Cardiac muscle cell (in vitro differentiated cells and primary cell): ENCODE data around the gene P3R3URF. TPM values are rescaled to one million over a fixed set of nuclear protein-coding genes. Genes with fewer than 3 reads are reported as not detected.
A peak's percentile ranks its signal among the peaks of the same experiment; 100 is the strongest.
"Not testable (repeated sequence)": the region's sequence is repeated elsewhere in the genome, so short reads cannot be mapped to it uniquely, and the experiment has no call there.

Experiments used
- DNase-seq, 2 donors: peaks; one replicate each; pipeline versions ENCODE4 v3.0.0 to v3.0.0-alpha.2; 2010 to 2017; ENCODE audit warnings: low read depth in 1 of 2, low spot score in 1 of 2
- H3K27ac ChIP-seq: fragments of 200-600 bp; sonication (generic); 2 replicates; pipeline ENCODE4 v1.5.1; 2016
- H3K27me3 ChIP-seq: fragments of 200-600 bp; sonication (generic); 2 replicates; pipeline ENCODE4 v1.6.0; 2016; ENCODE audit warnings: control low read depth
- H3K36me3 ChIP-seq: fragments of 200-600 bp; sonication (generic); 2 replicates; pipeline ENCODE4 v1.5.1; 2016; ENCODE audit warnings: control low read depth
- H3K4me1 ChIP-seq: fragments of 200-600 bp; sonication (generic); 2 replicates; pipeline ENCODE4 v1.8.1; 2017; ENCODE audit warnings: low read depth, mild to moderate bottlenecking, mixed run types
- H3K4me3 ChIP-seq: fragments of 200-600 bp; sonication (generic); 2 replicates; pipeline ENCODE4 v1.5.1; 2016; ENCODE audit warnings: mild to moderate bottlenecking
- H3K9me3 ChIP-seq: fragments of 200-600 bp; sonication (generic); 2 replicates; pipeline ENCODE4 v1.5.1; 2017; ENCODE audit warnings: low read depth, mild to moderate bottlenecking, control low read depth
- polyA plus RNA-seq: library from polyadenylated mRNA; unstranded; fragments of >200 nt; fragmentation: Nextera tagmentation; extraction: Ambion mirVana; gene quantifications from 2 replicates; pipeline ENCODE4 v1.2.1, GENCODE V29; 2016
- total RNA-seq: library from RNA; depleted of rRNA; stranded (reverse); fragments of >200 nt; gene quantifications from 2 replicates; pipeline ENCODE4 v1.2.3, GENCODE V29; 2016
- TF ChIP-seq, protein P1 (sequence below): IDR thresholded peaks from 2 replicates; pipeline ENCODE4 v1.5.1; 2012; ENCODE audit warnings: low read depth, mild to moderate bottlenecking, low read length

Gene P3R3URF
- total RNA-seq (not detected in 2 replicates), polyA plus RNA-seq (not detected in 2 replicates)

DNA sequence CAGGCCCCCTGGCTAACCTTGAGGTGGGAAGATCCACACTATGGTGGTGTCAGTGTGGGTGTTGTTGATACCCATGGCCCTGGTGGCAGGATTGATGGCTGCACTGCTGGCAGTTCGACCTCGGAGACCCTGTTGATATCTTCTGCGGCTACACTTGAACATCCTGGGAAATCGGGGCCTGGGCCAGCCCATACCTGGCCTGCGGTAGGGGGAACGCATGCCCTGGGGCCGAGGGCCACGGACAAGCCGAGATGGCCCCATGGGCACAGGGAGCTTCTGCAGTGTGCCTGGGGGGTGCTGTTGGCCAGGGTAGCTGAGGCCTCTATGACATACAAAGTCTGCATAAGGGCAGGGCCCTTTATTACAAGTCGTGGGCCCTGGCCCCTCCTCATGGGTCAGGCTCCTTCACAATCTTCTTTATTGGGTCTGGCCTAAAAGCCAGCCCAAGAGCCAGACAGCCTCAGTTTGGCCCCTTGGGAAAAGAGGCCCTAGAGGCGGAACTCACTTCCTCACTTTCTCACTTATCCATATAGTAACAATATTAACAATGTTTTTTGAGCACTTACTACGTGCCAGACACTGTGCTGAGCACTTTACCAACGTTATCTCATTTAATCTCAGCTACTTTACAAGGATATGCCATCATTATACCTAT, at the start of gene P3R3URF:
P3R3URF (minus strand) TSS at position 278 of the 655 bp plus-strand sequence; CDS start at position 261, 17 bp downstream.
- no peak for DNase-seq
- Histone ChIP-seq H3K27ac (no peak within 1 kb of the TSS), H3K36me3 (no peaks in the 10 kb centered on the region), H3K4me3 (no peak within 1 kb of the TSS), H3K4me1 (peaks cover 11% of the 10 kb centered on the region), H3K9me3 (no peaks in the 10 kb centered on the region), H3K27me3 (no peaks in the 10 kb centered on the region)
- TF ChIP-seq, protein P1, sequence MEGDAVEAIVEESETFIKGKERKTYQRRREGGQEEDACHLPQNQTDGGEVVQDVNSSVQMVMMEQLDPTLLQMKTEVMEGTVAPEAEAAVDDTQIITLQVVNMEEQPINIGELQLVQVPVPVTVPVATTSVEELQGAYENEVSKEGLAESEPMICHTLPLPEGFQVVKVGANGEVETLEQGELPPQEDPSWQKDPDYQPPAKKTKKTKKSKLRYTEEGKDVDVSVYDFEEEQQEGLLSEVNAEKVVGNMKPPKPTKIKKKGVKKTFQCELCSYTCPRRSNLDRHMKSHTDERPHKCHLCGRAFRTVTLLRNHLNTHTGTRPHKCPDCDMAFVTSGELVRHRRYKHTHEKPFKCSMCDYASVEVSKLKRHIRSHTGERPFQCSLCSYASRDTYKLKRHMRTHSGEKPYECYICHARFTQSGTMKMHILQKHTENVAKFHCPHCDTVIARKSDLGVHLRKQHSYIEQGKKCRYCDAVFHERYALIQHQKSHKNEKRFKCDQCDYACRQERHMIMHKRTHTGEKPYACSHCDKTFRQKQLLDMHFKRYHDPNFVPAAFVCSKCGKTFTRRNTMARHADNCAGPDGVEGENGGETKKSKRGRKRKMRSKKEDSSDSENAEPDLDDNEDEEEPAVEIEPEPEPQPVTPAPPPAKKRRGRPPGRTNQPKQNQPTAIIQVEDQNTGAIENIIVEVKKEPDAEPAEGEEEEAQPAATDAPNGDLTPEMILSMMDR = no peak

GRCh38 chr1:46224966-46225365, 48.7 kb upstream of the P3R3URF start:
- H3K36me3 ChIP-seq = no peaks in the 10 kb centered on the region
- no peaks in the 10 kb centered on the region for H3K9me3 ChIP-seq
- H3K27ac ChIP-seq = no peak overlapping the region
- H3K4me3 ChIP-seq = no peak overlapping the region
- peaks cover 6% of the 10 kb centered on the region for H3K4me1 ChIP-seq
- H3K27me3 ChIP-seq = no peaks in the 10 kb centered on the region
- no peak for DNase-seq
- TF ChIP-seq, protein P1 = no peak

GRCh38 chr1:46223472-46223943, 47.2 kb upstream of the P3R3URF start:
- no peaks in the 10 kb centered on the region for H3K36me3 ChIP-seq
- TF ChIP-seq, protein P1 = peak; percentile 97
- H3K9me3 ChIP-seq = no peaks in the 10 kb centered on the region
- H3K4me1 ChIP-seq = peaks cover 6% of the 10 kb centered on the region
- H3K4me3 ChIP-seq = no peak overlapping the region
- DNase-seq = peak; percentile 85 to 93
- H3K27me3 ChIP-seq = no peaks in the 10 kb centered on the region
- no peak overlapping the region for H3K27ac ChIP-seq

DNA sequence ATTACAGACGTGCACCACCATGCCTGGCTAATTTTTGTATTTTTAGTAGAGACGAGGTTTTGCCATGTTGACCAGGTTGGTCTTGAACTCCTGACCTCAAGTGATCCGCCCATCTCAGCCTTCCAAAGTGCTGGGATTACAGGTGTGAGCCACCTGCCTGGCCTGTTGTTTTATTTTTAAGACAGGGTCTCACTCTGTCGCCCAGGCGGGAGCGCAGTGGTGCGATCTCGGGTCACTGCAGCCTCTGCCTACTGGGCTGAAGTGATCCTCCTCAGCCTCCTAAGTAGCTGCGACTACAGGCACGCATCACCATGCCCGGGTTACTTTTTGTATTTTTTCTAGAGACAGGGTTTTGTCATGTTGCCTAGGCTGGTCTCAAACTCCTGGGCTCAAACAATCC, 46.8 kb upstream of the P3R3URF start:
- H3K9me3 ChIP-seq, H3K27me3 ChIP-seq, DNase-seq, H3K27ac ChIP-seq, H3K4me3 ChIP-seq, H3K36me3 ChIP-seq, H3K4me1 ChIP-seq: not testable (repeated sequence)

DNA sequence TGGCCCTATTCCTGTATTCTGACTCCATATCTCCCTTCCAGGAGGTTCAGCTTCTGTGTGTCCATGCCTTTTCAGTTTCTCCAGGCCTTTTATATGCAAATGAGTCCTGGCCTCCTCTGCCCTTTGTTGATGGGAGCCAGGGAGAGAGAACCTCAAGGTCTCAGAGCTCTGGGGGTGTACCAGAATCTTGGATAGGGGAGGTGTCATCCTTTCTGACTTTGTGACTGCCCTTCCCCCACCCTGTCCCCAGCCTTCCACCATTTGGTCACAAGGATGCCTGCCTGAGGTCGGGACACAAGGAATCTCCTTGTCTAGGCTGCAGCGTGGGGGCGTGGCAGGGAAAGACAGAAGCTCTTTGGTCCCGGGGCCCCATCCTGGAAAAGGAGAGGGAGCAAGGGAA, 45.5 kb upstream of the P3R3URF start:
- peak in 1 of 2 donors; percentile 25 for DNase-seq
- Histone ChIP-seq H3K4me1 (peaks cover 6% of the 10 kb centered on the region), H3K27ac (peak overlapping the region; percentile 45)

GRCh38 chr1:46220808-46221207, 44.5 kb upstream of the P3R3URF start:
- H3K36me3 ChIP-seq = no peaks in the 10 kb centered on the region
- peaks cover 6% of the 10 kb centered on the region for H3K4me1 ChIP-seq
- H3K4me3 ChIP-seq = no peak overlapping the region
- H3K9me3 ChIP-seq = no peaks in the 10 kb centered on the region
- H3K27me3 ChIP-seq = no peaks in the 10 kb centered on the region
- no peak overlapping the region for H3K27ac ChIP-seq
- TF ChIP-seq, protein P1 = no peak
- no peak for DNase-seq

More for the DNA sequence above, 45.5 kb upstream of the P3R3URF start:
- TF ChIP-seq, protein P1 = no peak
- H3K4me3 ChIP-seq = no peak overlapping the region
- H3K27me3 ChIP-seq = no peaks in the 10 kb centered on the region
- no peaks in the 10 kb centered on the region for H3K9me3 ChIP-seq
- no peaks in the 10 kb centered on the region for H3K36me3 ChIP-seq
